DOHH2 (cell line): ENCODE measurements around the gene EPHA8.

Experiments used
- CTCF ChIP-seq: fragments of 200-600 bp; sonication (generic); IDR thresholded peaks from one replicate; pipeline ENCODE4 v1.5.1; 2014; ENCODE audit warnings: antibody characterized with exemption, mild to moderate bottlenecking, low read depth, low read length; ENCODE audit not compliant: poor library complexity, severe bottlenecking
- EZH2phosphoT487 ChIP-seq: fragments of 200-600 bp; sonication (generic); IDR thresholded peaks from 2 replicates; pipeline ENCODE4 v1.6.1; 2017; ENCODE audit warnings: borderline replicate concordance, mild to moderate bottlenecking, antibody characterized with exemption, low read length, moderate library complexity, mixed read lengths

- no peak for TF ChIP-seq CTCF
- no peak for TF ChIP-seq EZH2phosphoT487
These were observed 9.5 kb downstream of the EPHA8 start for GRCh38 chr1:22572818-22573217.
